Fibroblast of lung (primary cell): Measurements from ENCODE around the gene TMEM252. TPM values are rescaled to one million over a fixed set of nuclear protein-coding genes. Genes with fewer than 3 reads are reported as not detected.

ENCODE experiments used
- DNase-seq, 2 donors: peaks; one replicate each; pipeline versions ENCODE4 v3.0.0 to v3.0.0-alpha.2; 2010; ENCODE audit warnings: low read depth in 2 of 2
- H2AFZ ChIP-seq: 2 replicates; pipeline ENCODE4 v1.5.1; 2012; ENCODE audit warnings: low read length, control low read depth, inconsistent platforms
- H3K27ac ChIP-seq: 2 replicates; pipeline ENCODE4 v1.5.1; 2011; ENCODE audit warnings: low read length, control low read depth; ENCODE audit not compliant: insufficient read depth
- H3K27me3 ChIP-seq: 2 replicates; pipeline ENCODE4 v1.5.1; 2011; ENCODE audit warnings: mild to moderate bottlenecking, low read length; ENCODE audit not compliant: control insufficient read depth, insufficient read depth
- H3K36me3 ChIP-seq: 2 replicates; pipeline ENCODE4 v1.5.1; 2011; ENCODE audit warnings: low read length; ENCODE audit not compliant: control insufficient read depth, insufficient read depth
- H3K4me1 ChIP-seq: 2 replicates; pipeline ENCODE4 v1.5.1; 2011; ENCODE audit warnings: low read length; ENCODE audit not compliant: control insufficient read depth, insufficient read depth; ENCODE audit errors: extremely low read depth
- H3K4me2 ChIP-seq: 2 replicates; pipeline ENCODE4 v1.5.1; 2011; ENCODE audit warnings: low read length, control low read depth; ENCODE audit not compliant: insufficient read depth; ENCODE audit errors: extremely low read depth
- H3K4me3 ChIP-seq, 4 experiments: fragments of 200-600 bp in 1 of 4; sonication (generic) in 1 of 4; replicated peaks in 1 of 4; 2 replicates each; pipeline ENCODE4 v1.5.1; 2011 to 2016; ENCODE audit warnings: low read length in 4 of 4, low read depth in 3 of 4, mild to moderate bottlenecking in 3 of 4, control low read depth in 2 of 4, inconsistent platforms in 1 of 4, mixed read lengths in 1 of 4; ENCODE audit not compliant: insufficient read depth in 1 of 4; ENCODE audit errors: control extremely low read depth in 1 of 4
- H3K79me2 ChIP-seq: 2 replicates; pipeline ENCODE4 v1.5.1; 2012; ENCODE audit warnings: mild to moderate bottlenecking, low read length, inconsistent platforms; ENCODE audit not compliant: control insufficient read depth, insufficient read depth
- H3K9ac ChIP-seq: 2 replicates; pipeline ENCODE4 v1.5.1; 2011; ENCODE audit warnings: mild to moderate bottlenecking, low read length, control low read depth; ENCODE audit not compliant: insufficient read depth
- H3K9me3 ChIP-seq: 2 replicates; pipeline ENCODE4 v1.5.1; 2012; ENCODE audit warnings: low read depth, low read length; ENCODE audit not compliant: control insufficient read depth, insufficient read depth
- H4K20me1 ChIP-seq: 2 replicates; pipeline ENCODE4 v1.5.1; 2011; ENCODE audit warnings: low read length; ENCODE audit not compliant: control insufficient read depth, insufficient read depth; ENCODE audit errors: extremely low read depth
- EZH2 ChIP-seq: IDR thresholded peaks from 2 replicates; pipeline ENCODE4 v1.5.1; 2012; ENCODE audit warnings: low read length, control low read depth, mild to moderate bottlenecking; ENCODE audit errors: missing control alignments
- polyA plus RNA-seq, 2 donors: library from polyadenylated mRNA; depleted of rRNA in 1 of 2; stranded (reverse) in 1 of 2; unstranded in 1 of 2; fragments of >200 nt; gene quantifications; 2 replicates each; pipeline ENCODE4 v1.2.1, GENCODE V29; 2011 to 2012; ENCODE audit warnings: missing spikeins in 1 of 2
- total RNA-seq: library from RNA; depleted of rRNA; stranded (reverse); fragments of >200 nt; gene quantifications from 2 replicates; pipeline ENCODE4 v1.2.1, GENCODE V29; 2014
- TF ChIP-seq, protein P1 (sequence below), 2 donors: IDR thresholded peaks in 1 of 2; conservative IDR thresholded peaks in 1 of 2; 1 replicate in 1 of 2; 2 replicates in 1 of 2; pipeline ENCODE4 v1.5.1; 2011 to 2012; ENCODE audit warnings: low read length in 2 of 2, control low read depth in 1 of 2, inconsistent platforms in 1 of 2, low read depth in 1 of 2, mild to moderate bottlenecking in 1 of 2

Gene TMEM252
- total and polyA plus RNA-seq, 2 donors (not counting 1 experiment from before 2014, with no cell fraction given) = not detected

GRCh38 chr9:68562461-68562860, 21.8 kb upstream of the TMEM252 start:
- no peak for TF ChIP-seq EZH2
- TF ChIP-seq, protein P1, sequence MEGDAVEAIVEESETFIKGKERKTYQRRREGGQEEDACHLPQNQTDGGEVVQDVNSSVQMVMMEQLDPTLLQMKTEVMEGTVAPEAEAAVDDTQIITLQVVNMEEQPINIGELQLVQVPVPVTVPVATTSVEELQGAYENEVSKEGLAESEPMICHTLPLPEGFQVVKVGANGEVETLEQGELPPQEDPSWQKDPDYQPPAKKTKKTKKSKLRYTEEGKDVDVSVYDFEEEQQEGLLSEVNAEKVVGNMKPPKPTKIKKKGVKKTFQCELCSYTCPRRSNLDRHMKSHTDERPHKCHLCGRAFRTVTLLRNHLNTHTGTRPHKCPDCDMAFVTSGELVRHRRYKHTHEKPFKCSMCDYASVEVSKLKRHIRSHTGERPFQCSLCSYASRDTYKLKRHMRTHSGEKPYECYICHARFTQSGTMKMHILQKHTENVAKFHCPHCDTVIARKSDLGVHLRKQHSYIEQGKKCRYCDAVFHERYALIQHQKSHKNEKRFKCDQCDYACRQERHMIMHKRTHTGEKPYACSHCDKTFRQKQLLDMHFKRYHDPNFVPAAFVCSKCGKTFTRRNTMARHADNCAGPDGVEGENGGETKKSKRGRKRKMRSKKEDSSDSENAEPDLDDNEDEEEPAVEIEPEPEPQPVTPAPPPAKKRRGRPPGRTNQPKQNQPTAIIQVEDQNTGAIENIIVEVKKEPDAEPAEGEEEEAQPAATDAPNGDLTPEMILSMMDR (conservative IDR thresholded peaks at IDR 0.05 in 1 of 2, IDR thresholded peaks at IDR 0.05 in 1 of 2; ENCODE audit: low read depth in 1 of 2, low read length in 2 of 2) = no peak
- Histone ChIP-seq H3K27me3 (no peaks in the 10 kb centered on the region), H3K4me3 (no peak overlapping the region), H2AFZ (no peak overlapping the region), H3K4me1 (peaks cover 10% of the 10 kb centered on the region), H3K36me3 (no peaks in the 10 kb centered on the region), H3K9me3 (no peaks in the 10 kb centered on the region), H4K20me1 (no peaks in the 10 kb centered on the region), H3K9ac (no peak overlapping the region), H3K79me2 (no peaks in the 10 kb centered on the region), H3K4me2 (no peak overlapping the region), H3K27ac (no peak overlapping the region)
- DNase-seq = no peak

DNA sequence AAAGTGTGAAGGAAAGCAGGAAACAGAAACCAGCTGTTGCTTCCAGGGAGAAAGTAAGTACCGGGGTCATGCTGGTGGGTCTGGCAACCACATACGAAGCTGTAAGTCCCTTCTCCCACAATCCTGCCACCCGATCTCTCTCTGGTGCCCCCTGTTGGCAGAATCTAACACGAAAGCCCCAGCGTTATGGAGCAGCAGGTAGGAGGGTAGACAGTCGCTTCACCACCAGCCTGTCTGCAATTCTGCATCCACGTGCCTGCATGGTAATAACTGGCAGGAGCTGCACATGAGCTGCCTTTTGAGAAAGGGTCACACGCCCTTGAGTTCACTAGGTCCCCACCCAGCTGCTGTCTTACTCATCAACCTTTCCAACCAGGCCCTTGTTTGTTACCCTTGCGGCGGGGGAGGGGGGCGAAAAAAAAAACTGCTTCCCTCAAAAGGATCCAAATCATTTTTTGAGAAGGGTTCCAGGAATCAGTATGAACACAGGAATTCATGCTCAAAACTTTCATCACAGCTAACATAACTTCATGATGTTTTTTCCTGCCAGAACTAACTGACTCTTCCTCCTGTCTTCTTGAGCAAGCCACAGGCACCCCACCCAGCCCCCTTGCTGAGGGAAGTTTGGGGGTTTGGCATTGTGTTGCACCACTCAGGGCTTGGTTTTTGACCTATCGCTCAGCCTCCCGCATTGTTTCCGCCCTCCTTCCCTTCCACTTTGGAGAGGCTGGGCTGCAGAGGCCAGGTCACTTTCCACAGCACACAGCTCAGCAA, 19.6 kb upstream of the TMEM252 start:
- Histone ChIP-seq H3K4me1 (peaks cover 10% of the 10 kb centered on the region), H3K36me3 (no peaks in the 10 kb centered on the region), H3K9ac (no peak overlapping the region), H3K27me3 (no peaks in the 10 kb centered on the region), H3K79me2 (no peaks in the 10 kb centered on the region), H3K27ac (peak overlapping the region; percentile 74), H4K20me1 (no peaks in the 10 kb centered on the region), H3K9me3 (no peaks in the 10 kb centered on the region), H3K4me3 (peak overlapping the region in 1 of 4 experiments; percentile 2), H2AFZ (peak overlapping the region; percentile 39), H3K4me2 (peak overlapping the region; percentile 78)
- DNase-seq = peak; percentile 6 to 96
- TF ChIP-seq, protein P1 (conservative IDR thresholded peaks at IDR 0.05 in 1 of 2, IDR thresholded peaks at IDR 0.05 in 1 of 2; ENCODE audit: low read depth in 1 of 2, low read length in 2 of 2) = peak; percentile 49 to 62
- no peak for TF ChIP-seq EZH2

DNA sequence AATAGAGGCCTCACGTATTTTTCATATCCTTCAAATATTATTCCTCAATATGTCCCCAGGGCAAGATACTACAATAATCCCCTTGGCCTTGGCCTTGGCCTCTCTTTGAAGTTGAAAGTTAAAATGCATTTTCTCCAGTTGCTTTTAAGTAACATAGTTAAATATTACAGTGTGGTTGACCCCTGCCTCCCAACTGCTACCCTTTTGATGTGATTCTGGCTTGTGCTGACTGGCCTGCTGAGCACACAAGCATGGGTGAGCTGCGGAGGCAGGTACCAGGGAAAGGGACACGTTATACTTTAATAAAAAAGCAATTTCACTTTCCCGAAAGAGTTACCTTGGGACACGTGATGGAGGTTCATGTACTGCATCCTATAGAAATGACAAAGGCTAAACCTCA, 17.9 kb upstream of the TMEM252 start:
- DNase-seq = no peak
- Histone ChIP-seq H3K36me3 (no peaks in the 10 kb centered on the region), H3K27ac (no peak overlapping the region), H3K79me2 (no peaks in the 10 kb centered on the region), H3K4me1 (peaks cover 11% of the 10 kb centered on the region), H3K4me3 (no peak overlapping the region), H2AFZ (no peak overlapping the region), H3K9me3 (no peaks in the 10 kb centered on the region), H4K20me1 (no peaks in the 10 kb centered on the region), H3K27me3 (no peaks in the 10 kb centered on the region), H3K4me2 (no peak overlapping the region), H3K9ac (no peak overlapping the region)
- TF ChIP-seq EZH2 = no peak
- TF ChIP-seq, protein P1 (conservative IDR thresholded peaks at IDR 0.05 in 1 of 2, IDR thresholded peaks at IDR 0.05 in 1 of 2; ENCODE audit: low read depth in 1 of 2, low read length in 2 of 2) = no peak
